Measurements from ENCODE around the gene STKLD1. TPM values are rescaled to one million over a fixed set of nuclear protein-coding genes. Genes with fewer than 3 reads are reported as not detected.
A peak's percentile ranks its signal among the peaks of the same experiment; 100 is the strongest.

STKLD1 gene
- total and polyA plus RNA-seq, 2 donors (not counting 1 experiment from before 2014, with no cell fraction given) = 0.18 to 1.1 TPM

GRCh38 chr9:133351908-133352634 lies 24.1 kb upstream of the STKLD1 start:
- Histone ChIP-seq H3K27me3 (replicated peaks in 1 of 4; ENCODE audit: control extremely low read depth in 1 of 4, control insufficient read depth in 3 of 4, insufficient read depth in 4 of 4, low read length in 3 of 4) (no peaks in the 10 kb centered on the region), H3K4me3 (ENCODE audit: control extremely low read depth in 1 of 5, extremely low read depth in 1 of 5, insufficient read depth in 1 of 5, low read depth in 2 of 5, low read length in 4 of 5) (no peak overlapping the region), H3K9me3 (ENCODE audit: control extremely low read depth in 1 of 3, control insufficient read depth in 2 of 3, insufficient read depth in 1 of 3, low read length in 2 of 3) (peaks cover 0 to 8% (median 0%) of the 10 kb centered on the region in 3 donors), H3K79me2 (ENCODE audit: control insufficient read depth, insufficient read depth, low read length) (peaks cover 50% of the 10 kb centered on the region), H3K4me1 (ENCODE audit: control insufficient read depth in 2 of 2, insufficient read depth in 2 of 2, low read length in 2 of 2) (peaks cover 19 to 33% of the 10 kb centered on the region in 2 donors), H3K27ac (ENCODE audit: low read length in 2 of 2) (no peak overlapping the region), H4K20me1 (ENCODE audit: control insufficient read depth, insufficient read depth, low read length, poor library complexity, severe bottlenecking) (peaks cover 42% of the 10 kb centered on the region), H3K9ac (ENCODE audit: low read length) (no peak overlapping the region), H2AFZ (ENCODE audit: insufficient read depth, low read depth, low read length, poor library complexity, severe bottlenecking) (no peak overlapping the region), H3K36me3 (replicated peaks in 1 of 2; ENCODE audit: control extremely low read depth in 1 of 2, control insufficient read depth in 1 of 2, extremely low read depth in 1 of 2, insufficient read depth in 2 of 2, low read length in 1 of 2) (peaks cover 0 to 46% of the 10 kb centered on the region in 2 experiments), H3K4me2 (replicated peaks; ENCODE audit: low read depth, low read length, poor library complexity, severe bottlenecking) (no peak overlapping the region)
- Mint-ChIP-seq H3K9me3 (ENCODE audit: insufficient read depth) (no peaks in the 10 kb centered on the region), H3K27ac (peak overlapping the region; percentile 47), H3K4me1 (peaks cover 37% of the 10 kb centered on the region), H3K27me3 (no peaks in the 10 kb centered on the region), H3K4me3 (no peak overlapping the region)
- ChIA-PET POLR2A (no interaction called here), CTCF (interaction anchor here (1.1 kb wide), 1 partner anchor 19 kb away, joined by 3 read pairs; no protein-coding TSS in a partner anchor)
- TF ChIP-seq EZH2 (IDR thresholded peaks at IDR 0.05; ENCODE audit: borderline replicate concordance, insufficient read depth, low read depth, low read length, poor library complexity, severe bottlenecking) (no peak), CTCF (IDR thresholded peaks at IDR 0.05) (no peak)
- intact Hi-C loops (cut with micrococcal nuclease) = loop anchor here (10.0 kb wide), 1 partner anchor 167 kb away; no protein-coding TSS in a partner anchor
- 70% methylated on average over 8 of the region's 14 CpGs for WGBS (ENCODE audit: insufficient coverage)
- DNase-seq = peak; percentile 52
- no peak for ATAC-seq (ENCODE audit: low read depth)
